Sigmoid colon (tissue), 7 donors: ENCODE data around the gene PRSS38. TPM values are rescaled to one million over a fixed set of nuclear protein-coding genes. Genes with fewer than 3 reads are reported as not detected.
"Not testable (repeated sequence)": the region's sequence is repeated elsewhere in the genome, so short reads cannot be mapped to it uniquely, and the experiment has no call there.

Experiments
- DNase-seq: peaks from one replicate; pipeline ENCODE4 v3.0.0-alpha.2; 2019
- H3K27ac ChIP-seq, 4 donors: fragments of 200-600 bp; sonication (generic); one replicate each; pipeline ENCODE4 v1.5.1; 2016 to 2019; ENCODE audit warnings: mild to moderate bottlenecking in 1 of 4
- H3K27me3 ChIP-seq, 3 donors: fragments of 200-600 bp; sonication (generic); one replicate each; pipeline ENCODE4 v1.5.1; 2019; ENCODE audit warnings: mild to moderate bottlenecking in 1 of 3
- H3K36me3 ChIP-seq, 4 donors: fragments of 200-600 bp; sonication (generic); one replicate each; pipeline ENCODE4 v1.5.1; 2016 to 2019
- H3K4me1 ChIP-seq, 4 donors: fragments of 200-600 bp; sonication (generic); one replicate each; pipeline ENCODE4 v1.5.1; 2017 to 2019
- H3K4me3 ChIP-seq, 4 donors: fragments of 200-600 bp; sonication (generic); one replicate each; pipeline ENCODE4 v1.5.1; 2017 to 2019; ENCODE audit warnings: mild to moderate bottlenecking in 2 of 4, moderate library complexity in 1 of 4
- H3K9me3 ChIP-seq, 4 donors: fragments of 200-600 bp in 3 of 4; sonication (generic) in 3 of 4; one replicate each; pipeline versions ENCODE4 v1.5.1 to v1.6.1; 2013 to 2019
- CTCF ChIP-seq, 4 experiments: fragments of 450-650 bp in 3 of 4; fragments of 200-600 bp in 1 of 4; IDR thresholded peaks; one replicate each; pipeline ENCODE4 v1.5.1; 2016 to 2019; ENCODE audit warnings: antibody characterized with exemption in 4 of 4, mild to moderate bottlenecking in 3 of 4, moderate library complexity in 2 of 4
- EP300 ChIP-seq, 4 donors: sonication (generic); formaldehyde crosslinking; IDR thresholded peaks; one replicate each; pipeline ENCODE4 v1.6.1; 2017; ENCODE audit warnings: antibody characterized with exemption in 4 of 4
- POLR2A ChIP-seq, 2 donors: fragments of 450-650 bp; IDR thresholded peaks; one replicate each; pipeline ENCODE4 v1.6.1; 2016; ENCODE audit warnings: antibody characterized with exemption in 2 of 2, mild to moderate bottlenecking in 2 of 2, moderate library complexity in 2 of 2
- POLR2AphosphoS5 ChIP-seq, 4 donors: sonication (generic); formaldehyde crosslinking; IDR thresholded peaks; one replicate each; pipeline ENCODE4 v1.6.1; 2017; ENCODE audit warnings: antibody characterized with exemption in 4 of 4
- WGBS, 2 donors: extraction: QIAGEN DNeasy Blood & Tissue Kit; methylation state at CpG; one replicate each; pipeline ENCODE4 v1.1.7; 2013; 5-methylcytosine and 5-hydroxymethylcytosine counted together
- intact Hi-C: fragments of 100-400 bp; cut with DNase I; formaldehyde crosslinking; loops from one replicate; pipeline ENCODE4 v1.15.1; 2023
- polyA plus RNA-seq, 3 donors: library from polyadenylated mRNA; stranded (reverse); fragments of 200-250 nt; gene quantifications; one replicate each; pipeline ENCODE4 v1.2.3, GENCODE V29; 2013
- total RNA-seq, 4 donors: library from RNA; depleted of rRNA; stranded (reverse); fragments of >200 nt; gene quantifications; one replicate each; pipeline ENCODE4 v1.1.0, GENCODE V29; 2016
- donor health status: healthy with polysubstance abuse.
- donor health status: Bipolar disorder and iron deficiency.
- donor health status: healthy.

PRSS38 gene
- total and polyA plus RNA-seq, 7 donors, result not detected

- WGBS, 2 donors, result 83 to 89% methylated on average over 3 of the region's 3 CpGs
- no peak for DNase-seq
These were observed 29.6 kb downstream of the PRSS38 start for GRCh38 chr1:227845147-227845458.

GRCh38 chr1:227845519-227845918 lies 30.0 kb downstream of the PRSS38 start:
- H3K9me3 ChIP-seq, result peaks cover 0 to 5% (median under 1%) of the 10 kb centered on the region in 4 donors
- H3K4me1 ChIP-seq, result no peaks in the 10 kb centered on the region
- no peaks in the 10 kb centered on the region for H3K27me3 ChIP-seq
- TF ChIP-seq CTCF (IDR thresholded peaks at IDR 0.05) (no peak), POLR2A (IDR thresholded peaks at IDR 0.05) (no peak)
- 88 to 94% methylated on average over 7 of the region's 7 CpGs for whole genome bisulfite sequencing, 2 donors
- DNase-seq, result no peak
- no peaks in the 10 kb centered on the region for H3K36me3 ChIP-seq
- H3K4me3 ChIP-seq, result no peak overlapping the region
- intact Hi-C loops, result no loop called here
- H3K27ac ChIP-seq, result no peak overlapping the region

More at GRCh38 chr1:227845147-227845458, 29.6 kb downstream of the PRSS38 start:
- Histone ChIP-seq H3K9me3 (peaks cover 0 to 5% (median under 1%) of the 10 kb centered on the region in 4 donors), H3K27me3 (no peaks in the 10 kb centered on the region), H3K4me1 (no peaks in the 10 kb centered on the region), H3K4me3 (no peak overlapping the region), H3K36me3 (no peaks in the 10 kb centered on the region), H3K27ac (no peak overlapping the region)
- intact Hi-C loops, result no loop called here
- TF ChIP-seq CTCF (IDR thresholded peaks at IDR 0.05), result no peak
- TF ChIP-seq EP300 (IDR thresholded peaks at IDR 0.05), result no peak
- TF ChIP-seq POLR2AphosphoS5 (IDR thresholded peaks at IDR 0.05), result no peak
- no peak for TF ChIP-seq POLR2A (IDR thresholded peaks at IDR 0.05)

GRCh38 chr1:227846265-227846858 lies 30.9 kb downstream of the PRSS38 start:
- Histone ChIP-seq H3K27me3 (no peaks in the 10 kb centered on the region), H3K4me1 (no peaks in the 10 kb centered on the region), H3K36me3 (no peaks in the 10 kb centered on the region), H3K4me3 (no peak overlapping the region), H3K9me3 (peaks cover 0 to 5% (median under 1%) of the 10 kb centered on the region in 4 donors), H3K27ac (no peak overlapping the region)
- intact Hi-C loops, result no loop called here
- WGBS, 2 donors, result 30 to 66% methylated on average over 10 of the region's 10 CpGs
- TF ChIP-seq EP300 (IDR thresholded peaks at IDR 0.05) (no peak), POLR2A (IDR thresholded peaks at IDR 0.05) (no peak), CTCF (IDR thresholded peaks at IDR 0.05) (no peak), POLR2AphosphoS5 (IDR thresholded peaks at IDR 0.05) (no peak)
- DNase-seq, result no peak

- DNase-seq, H3K27me3 ChIP-seq, H3K27ac ChIP-seq, H3K36me3 ChIP-seq, H3K4me3 ChIP-seq, H3K9me3 ChIP-seq, H3K4me1 ChIP-seq, intact Hi-C loops: not testable (repeated sequence)
- 89 to 91% methylated on average over 4 of the region's 4 CpGs for WGBS, 2 donors
These were observed 31.6 kb downstream of the PRSS38 start for GRCh38 chr1:227847046-227847445.

- WGBS, 2 donors, result 66 to 84% methylated on average over 3 of the region's 3 CpGs
- no peak for DNase-seq
- intact Hi-C loops, result no loop called here
- no peak for TF ChIP-seq EP300 (IDR thresholded peaks at IDR 0.05)
- no peak for TF ChIP-seq POLR2A (IDR thresholded peaks at IDR 0.05)
- no peak for TF ChIP-seq POLR2AphosphoS5 (IDR thresholded peaks at IDR 0.05)
- no peak for TF ChIP-seq CTCF (IDR thresholded peaks at IDR 0.05)
- Histone ChIP-seq H3K9me3 (peaks cover 0 to 5% (median under 1%) of the 10 kb centered on the region in 4 donors), H3K4me3 (no peak overlapping the region), H3K4me1 (no peaks in the 10 kb centered on the region), H3K27me3 (no peaks in the 10 kb centered on the region), H3K27ac (no peak overlapping the region), H3K36me3 (no peaks in the 10 kb centered on the region)
These were observed 33.0 kb downstream of the PRSS38 start for GRCh38 chr1:227848430-227848932.
